ENCODE measurements around the gene SLC9A3. TPM values are rescaled to one million over a fixed set of nuclear protein-coding genes. Genes with fewer than 3 reads are reported as not detected.

Gene SLC9A3
- total RNA-seq, 4 donors from 2014 or later: 3.7 to 5.9 (median 4.3) TPM

DNA sequence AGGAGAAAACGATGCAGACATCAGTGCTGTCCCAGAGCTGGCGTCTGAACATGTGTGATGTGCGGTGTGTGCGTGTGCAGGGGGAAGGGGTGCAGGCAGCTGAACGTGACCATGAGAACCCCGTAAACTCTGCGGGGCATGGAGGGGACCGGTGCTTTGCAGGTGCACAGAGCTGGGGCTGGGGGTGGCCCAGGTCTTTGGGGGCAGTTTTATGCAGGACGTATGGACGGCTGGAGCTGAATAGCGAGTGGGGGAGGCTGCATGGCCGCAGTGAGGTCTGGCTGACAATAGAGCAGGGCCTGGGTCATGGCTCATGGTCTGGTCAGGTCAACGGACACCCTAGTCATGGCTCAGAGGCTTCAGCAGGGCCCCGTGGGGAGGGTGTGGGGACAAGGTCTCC lies 84.6 kb downstream of the SLC9A3 start:
- TF ChIP-seq, protein P1, sequence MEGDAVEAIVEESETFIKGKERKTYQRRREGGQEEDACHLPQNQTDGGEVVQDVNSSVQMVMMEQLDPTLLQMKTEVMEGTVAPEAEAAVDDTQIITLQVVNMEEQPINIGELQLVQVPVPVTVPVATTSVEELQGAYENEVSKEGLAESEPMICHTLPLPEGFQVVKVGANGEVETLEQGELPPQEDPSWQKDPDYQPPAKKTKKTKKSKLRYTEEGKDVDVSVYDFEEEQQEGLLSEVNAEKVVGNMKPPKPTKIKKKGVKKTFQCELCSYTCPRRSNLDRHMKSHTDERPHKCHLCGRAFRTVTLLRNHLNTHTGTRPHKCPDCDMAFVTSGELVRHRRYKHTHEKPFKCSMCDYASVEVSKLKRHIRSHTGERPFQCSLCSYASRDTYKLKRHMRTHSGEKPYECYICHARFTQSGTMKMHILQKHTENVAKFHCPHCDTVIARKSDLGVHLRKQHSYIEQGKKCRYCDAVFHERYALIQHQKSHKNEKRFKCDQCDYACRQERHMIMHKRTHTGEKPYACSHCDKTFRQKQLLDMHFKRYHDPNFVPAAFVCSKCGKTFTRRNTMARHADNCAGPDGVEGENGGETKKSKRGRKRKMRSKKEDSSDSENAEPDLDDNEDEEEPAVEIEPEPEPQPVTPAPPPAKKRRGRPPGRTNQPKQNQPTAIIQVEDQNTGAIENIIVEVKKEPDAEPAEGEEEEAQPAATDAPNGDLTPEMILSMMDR (IDR thresholded peaks at IDR 0.05): no peak
- TF ChIP-seq EP300 (IDR thresholded peaks at IDR 0.05): no peak
- no peak for TF ChIP-seq POLR2AphosphoS5 (IDR thresholded peaks at IDR 0.05)
- no peak for TF ChIP-seq POLR2A (IDR thresholded peaks at IDR 0.05)
- Histone ChIP-seq H3K4me1 (peaks cover 22% of the 10 kb centered on the region), H3K4me3 (no peak overlapping the region), H3K27me3 (no peaks in the 10 kb centered on the region), H3K36me3 (no peaks in the 10 kb centered on the region), H3K27ac (no peak overlapping the region), H3K9me3 (no peaks in the 10 kb centered on the region)
- 62% methylated on average over 3 of the region's 14 CpGs for WGBS
- DNase-seq (ENCODE audit: low spot score in 2 of 2): peak; percentile 40 to 58

DNA sequence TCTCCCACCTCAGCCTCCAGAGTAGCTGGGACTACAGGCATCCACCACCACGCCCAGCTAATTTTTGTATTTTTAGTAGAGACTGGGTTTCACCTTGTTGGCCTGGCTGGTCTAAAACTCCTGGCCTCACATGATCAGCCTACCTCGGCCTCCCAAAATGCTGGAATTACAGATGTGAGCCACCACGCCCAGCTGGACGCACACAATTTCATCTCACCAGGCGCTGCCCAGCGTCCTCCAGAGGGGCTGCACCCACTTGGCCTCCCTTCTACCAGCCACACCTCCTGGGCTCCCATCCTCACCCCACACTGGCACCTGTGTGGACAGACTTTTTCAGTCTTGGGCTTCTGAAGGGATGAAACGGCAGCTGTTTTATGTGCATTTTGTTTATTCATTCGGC lies 85.1 kb downstream of the SLC9A3 start:
- H3K27me3 ChIP-seq: no peaks in the 10 kb centered on the region
- no peaks in the 10 kb centered on the region for H3K36me3 ChIP-seq
- peak; percentile 23 to 31 for DNase-seq (ENCODE audit: low spot score in 2 of 2)
- no peak overlapping the region for H3K27ac ChIP-seq
- WGBS: 87% methylated on average over 8 of the region's 8 CpGs
- peaks cover 18% of the 10 kb centered on the region for H3K4me1 ChIP-seq
- TF ChIP-seq EP300 (IDR thresholded peaks at IDR 0.05) (no peak), POLR2AphosphoS5 (IDR thresholded peaks at IDR 0.05) (no peak), POLR2A (IDR thresholded peaks at IDR 0.05) (no peak)
- TF ChIP-seq, protein P1 (IDR thresholded peaks at IDR 0.05): no peak
- H3K9me3 ChIP-seq: no peaks in the 10 kb centered on the region
- no peak overlapping the region for H3K4me3 ChIP-seq

DNA sequence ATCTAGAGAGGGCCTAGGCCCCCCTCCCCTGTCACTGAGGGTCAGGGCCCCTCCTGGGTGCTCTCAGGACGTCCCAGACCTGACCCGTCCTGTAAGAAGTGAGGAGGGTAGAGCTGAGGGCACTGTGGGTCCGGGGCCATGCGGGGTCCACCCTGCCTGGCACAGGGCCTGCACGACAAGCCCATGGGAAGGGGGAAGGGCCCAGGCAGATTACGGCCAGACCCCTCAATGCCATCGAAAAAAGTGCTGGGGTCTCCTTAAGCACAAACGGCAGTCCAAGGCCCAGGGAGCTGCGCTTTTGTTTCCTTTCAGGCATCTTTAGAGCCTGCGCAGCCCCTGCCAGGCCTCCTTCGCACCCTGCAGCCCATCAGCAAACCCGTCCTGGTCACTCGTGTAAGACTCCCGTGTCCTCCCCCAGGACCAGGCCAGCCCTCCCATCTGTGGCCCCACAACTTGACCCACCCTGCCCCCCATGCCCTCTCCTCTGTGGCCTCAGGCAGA lies 85.7 kb downstream of the SLC9A3 start:
- no peak for TF ChIP-seq POLR2A (IDR thresholded peaks at IDR 0.05)
- no peak for TF ChIP-seq EP300 (IDR thresholded peaks at IDR 0.05)
- no peak for TF ChIP-seq POLR2AphosphoS5 (IDR thresholded peaks at IDR 0.05)
- TF ChIP-seq, protein P1 (IDR thresholded peaks at IDR 0.05): no peak
- no peak overlapping the region for H3K27ac ChIP-seq
- no peaks in the 10 kb centered on the region for H3K9me3 ChIP-seq
- H3K4me3 ChIP-seq: no peak overlapping the region
- H3K4me1 ChIP-seq: peaks cover 11% of the 10 kb centered on the region
- H3K36me3 ChIP-seq: no peaks in the 10 kb centered on the region
- 77% methylated on average over 13 of the region's 14 CpGs for WGBS
- no peaks in the 10 kb centered on the region for H3K27me3 ChIP-seq
- DNase-seq (ENCODE audit: low spot score in 2 of 2): peak; percentile 49

DNA sequence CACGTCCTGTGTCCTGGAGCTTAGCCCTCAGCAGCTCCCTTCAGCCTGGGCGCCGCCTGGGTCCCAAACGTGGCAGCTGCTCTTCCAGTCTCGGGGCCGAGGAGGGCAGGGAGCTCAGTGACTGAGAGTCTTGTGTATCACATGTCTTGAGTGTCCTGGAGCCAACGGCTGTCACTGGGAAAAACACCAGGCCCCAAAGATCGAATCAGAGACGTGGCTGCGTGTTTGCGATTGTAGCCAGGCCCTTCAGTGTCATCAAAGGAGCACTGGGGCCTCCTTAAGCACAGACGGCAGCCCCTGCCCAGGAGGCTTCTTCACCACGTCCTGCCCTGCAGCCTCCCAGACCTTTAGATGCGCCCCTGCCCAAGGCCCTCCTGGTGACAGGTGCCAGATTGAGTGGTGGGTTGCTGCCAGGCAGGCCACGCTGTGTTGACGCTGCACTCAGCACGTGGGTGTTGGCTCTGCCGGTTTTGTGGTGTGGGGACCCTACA lies 86.9 kb downstream of the SLC9A3 start:
- TF ChIP-seq POLR2AphosphoS5 (IDR thresholded peaks at IDR 0.05) (no peak), POLR2A (IDR thresholded peaks at IDR 0.05) (no peak), EP300 (IDR thresholded peaks at IDR 0.05) (no peak)
- TF ChIP-seq, protein P1 (IDR thresholded peaks at IDR 0.05): no peak
- peaks cover 5% of the 10 kb centered on the region for H3K4me1 ChIP-seq
- no peaks in the 10 kb centered on the region for H3K9me3 ChIP-seq
- H3K36me3 ChIP-seq: no peaks in the 10 kb centered on the region
- DNase-seq (ENCODE audit: low spot score in 2 of 2): peak in 1 of 2 donors; percentile 68
- H3K4me3 ChIP-seq: no peak overlapping the region
- no peak overlapping the region for H3K27ac ChIP-seq
- peaks cover 5% of the 10 kb centered on the region for H3K27me3 ChIP-seq
- WGBS: 59% methylated on average over 12 of the region's 18 CpGs

DNA sequence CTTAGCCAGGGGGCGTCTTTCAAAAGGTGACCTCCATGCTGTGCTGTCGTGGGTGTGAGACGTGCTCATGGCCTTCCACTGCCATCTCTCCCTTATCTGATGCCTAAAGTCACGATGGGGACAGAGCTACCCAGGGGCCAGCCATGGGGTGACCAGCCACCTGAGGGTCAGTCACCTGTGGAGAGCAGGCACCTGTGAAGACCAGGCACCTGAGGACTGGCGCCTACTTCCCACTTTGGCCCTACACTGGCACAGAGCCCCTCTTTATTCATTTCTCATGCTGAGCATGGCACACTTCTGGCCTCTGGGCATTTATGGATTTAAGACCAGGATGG lies 87.6 kb downstream of the SLC9A3 start:
- WGBS: 83% methylated on average over 2 of the region's 5 CpGs
- H3K27me3 ChIP-seq: peaks cover 5% of the 10 kb centered on the region

More for the DNA sequence above, 87.6 kb downstream of the SLC9A3 start:
- Histone ChIP-seq H3K27ac (no peak overlapping the region), H3K36me3 (no peaks in the 10 kb centered on the region), H3K4me3 (no peak overlapping the region), H3K4me1 (no peaks in the 10 kb centered on the region), H3K9me3 (no peaks in the 10 kb centered on the region)
- TF ChIP-seq, protein P1 (IDR thresholded peaks at IDR 0.05): no peak
- TF ChIP-seq POLR2A (IDR thresholded peaks at IDR 0.05): no peak
- no peak for TF ChIP-seq EP300 (IDR thresholded peaks at IDR 0.05)
- TF ChIP-seq POLR2AphosphoS5 (IDR thresholded peaks at IDR 0.05): no peak
- no peak for DNase-seq (ENCODE audit: low spot score in 2 of 2)
